CD4-positive, alpha-beta T cell (primary cell): ENCODE measurements around the gene NEGR1. TPM values are rescaled to one million over a fixed set of nuclear protein-coding genes. Genes with fewer than 3 reads are reported as not detected.
"Not testable (repeated sequence)": the region's sequence is repeated elsewhere in the genome, so short reads cannot be mapped to it uniquely, and the experiment has no call there.

Experiments used
- ATAC-seq: fragments of 200-7000 bp; cut with Tn5 transposase; one replicate; pipeline ENCODE4 v1.10.0; 2022; ENCODE audit warnings: mild to moderate bottlenecking; ENCODE audit not compliant: poor library complexity
- CTCF ChIA-PET: fragments of 350-600 bp; sonication (Branson Sonifier 250); formaldehyde crosslinking; loops from one replicate; lab custom pipeline; 2021; ENCODE audit warnings: antibody characterized with exemption, inconsistent platforms; lab: Charles Lee
- POLR2A ChIA-PET: fragments of 350-600 bp; sonication (Branson Sonifier 250); formaldehyde crosslinking; loops from one replicate; lab custom pipeline; 2021; ENCODE audit warnings: antibody characterized with exemption, inconsistent platforms; lab: Charles Lee
- DNase-seq, 14 experiments: peaks; one replicate each; pipeline ENCODE4 v3.0.0-alpha.2; 2013 to 2020; ENCODE audit warnings: mixed read lengths in 2 of 14
- H3K27ac ChIP-seq, 2 donors: one replicate each; pipeline versions ENCODE4 v1.5.1 to v1.7.0; 2013; ENCODE audit warnings: low read length in 2 of 2, low read depth in 1 of 2, mild to moderate bottlenecking in 1 of 2
- H3K27me3 ChIP-seq, 2 experiments: 1 replicate in 1 of 2; 2 replicates in 1 of 2; pipeline versions ENCODE4 v1.6.1 to v1.7.0; 2013; ENCODE audit warnings: low read length in 2 of 2, control low read depth in 1 of 2, mild to moderate bottlenecking in 1 of 2, moderate library complexity in 1 of 2; ENCODE audit not compliant: insufficient read depth in 2 of 2, control insufficient read depth in 1 of 2
- H3K36me3 ChIP-seq: one replicate; pipeline ENCODE4 v1.6.1; 2013; ENCODE audit warnings: low read length, control low read depth; ENCODE audit not compliant: insufficient read depth
- H3K4me1 ChIP-seq: one replicate; pipeline ENCODE4 v1.6.1; 2013; ENCODE audit warnings: low read length, control low read depth; ENCODE audit not compliant: insufficient read depth
- H3K4me3 ChIP-seq: one replicate; pipeline ENCODE4 v1.5.1; 2013; ENCODE audit warnings: mild to moderate bottlenecking, low read length, moderate library complexity
- H3K9me3 ChIP-seq, 2 experiments: 1 replicate in 1 of 2; 2 replicates in 1 of 2; pipeline versions ENCODE4 v1.6.1 to v1.7.0; 2013; ENCODE audit warnings: low read length in 2 of 2, mild to moderate bottlenecking in 2 of 2, control low read depth in 1 of 2, moderate library complexity in 1 of 2; ENCODE audit not compliant: control insufficient read depth in 1 of 2, insufficient read depth in 1 of 2
- H3K27ac Mint-ChIP-seq: one replicate; pipeline ENCODE4 v1.8.0; 2020; ENCODE audit warnings: mixed read lengths
- H3K27me3 Mint-ChIP-seq: one replicate; pipeline ENCODE4 v1.8.0; 2021; ENCODE audit warnings: mixed read lengths
- H3K36me3 Mint-ChIP-seq: one replicate; pipeline ENCODE4 v1.8.0; 2021; ENCODE audit warnings: low read depth, mixed read lengths
- H3K4me1 Mint-ChIP-seq: one replicate; pipeline ENCODE4 v1.8.0; 2021; ENCODE audit warnings: low read depth, mixed read lengths
- H3K4me3 Mint-ChIP-seq: one replicate; pipeline ENCODE4 v1.8.0; 2020; ENCODE audit warnings: mild to moderate bottlenecking, mixed read lengths
- H3K9me3 Mint-ChIP-seq: one replicate; pipeline ENCODE4 v1.8.0; 2020; ENCODE audit warnings: mixed read lengths
- intact Hi-C, 2 experiments: fragments of 100-400 bp; cut with DNase I in 1 of 2; cut with micrococcal nuclease in 1 of 2; formaldehyde crosslinking; loops; one replicate each; pipeline versions ENCODE4 v1.15.1 to v1.9.0; 2023 to 2025; cut with DNase I, micrococcal nuclease
- total RNA-seq, 174 experiments: library from RNA in 2 of 174; stranded (reverse) in 2 of 174; gene quantifications; one replicate each; pipeline ENCODE4 v1.2.3 and lab custom pipeline; 2021 to 2026
- TF ChIP-seq, protein P1 (sequence below): fragments of 200-600 bp; IDR thresholded peaks from one replicate; pipeline ENCODE4 v1.8.0; 2022; ENCODE audit warnings: antibody characterized with exemption, mild to moderate bottlenecking

The NEGR1 gene
- total RNA-seq, 2 experiments from 2014 or later, result 0.03 TPM

GRCh38 chr1:72262735-72263134 is 19.6 kb downstream of the NEGR1 start:
- intact Hi-C loops, result no loop called here
- Histone ChIP-seq H3K27ac (no peak overlapping the region), H3K27me3 (no peaks in the 10 kb centered on the region), H3K4me3 (no peak overlapping the region), H3K4me1 (no peaks in the 10 kb centered on the region), H3K36me3 (no peaks in the 10 kb centered on the region), H3K9me3 (no peaks in the 10 kb centered on the region)
- no peak overlapping the region for H3K4me3 Mint-ChIP-seq
- TF ChIP-seq, protein P1, sequence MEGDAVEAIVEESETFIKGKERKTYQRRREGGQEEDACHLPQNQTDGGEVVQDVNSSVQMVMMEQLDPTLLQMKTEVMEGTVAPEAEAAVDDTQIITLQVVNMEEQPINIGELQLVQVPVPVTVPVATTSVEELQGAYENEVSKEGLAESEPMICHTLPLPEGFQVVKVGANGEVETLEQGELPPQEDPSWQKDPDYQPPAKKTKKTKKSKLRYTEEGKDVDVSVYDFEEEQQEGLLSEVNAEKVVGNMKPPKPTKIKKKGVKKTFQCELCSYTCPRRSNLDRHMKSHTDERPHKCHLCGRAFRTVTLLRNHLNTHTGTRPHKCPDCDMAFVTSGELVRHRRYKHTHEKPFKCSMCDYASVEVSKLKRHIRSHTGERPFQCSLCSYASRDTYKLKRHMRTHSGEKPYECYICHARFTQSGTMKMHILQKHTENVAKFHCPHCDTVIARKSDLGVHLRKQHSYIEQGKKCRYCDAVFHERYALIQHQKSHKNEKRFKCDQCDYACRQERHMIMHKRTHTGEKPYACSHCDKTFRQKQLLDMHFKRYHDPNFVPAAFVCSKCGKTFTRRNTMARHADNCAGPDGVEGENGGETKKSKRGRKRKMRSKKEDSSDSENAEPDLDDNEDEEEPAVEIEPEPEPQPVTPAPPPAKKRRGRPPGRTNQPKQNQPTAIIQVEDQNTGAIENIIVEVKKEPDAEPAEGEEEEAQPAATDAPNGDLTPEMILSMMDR, result no peak
- no peaks in the 10 kb centered on the region for H3K27me3 Mint-ChIP-seq
- ATAC-seq (no peak), DNase-seq (no peak)
- ChIA-PET CTCF (no interaction called here), POLR2A (no interaction called here)
- H3K4me1 Mint-ChIP-seq, result no peaks in the 10 kb centered on the region
- no peaks in the 10 kb centered on the region for H3K36me3 Mint-ChIP-seq
- no peaks in the 10 kb centered on the region for H3K9me3 Mint-ChIP-seq
- no peak overlapping the region for H3K27ac Mint-ChIP-seq

GRCh38 chr1:72253132-72253531 is 29.2 kb downstream of the NEGR1 start:
- H3K27ac Mint-ChIP-seq, result no peak overlapping the region
- H3K9me3 Mint-ChIP-seq, result no peaks in the 10 kb centered on the region
- intact Hi-C loops, result no loop called here
- CTCF ChIA-PET, result no interaction called here
- no peaks in the 10 kb centered on the region for H3K27me3 ChIP-seq
- peaks cover 0 to 10% of the 10 kb centered on the region in 2 experiments for H3K9me3 ChIP-seq
- H3K36me3 ChIP-seq, result no peaks in the 10 kb centered on the region
- H3K4me1 ChIP-seq, result no peaks in the 10 kb centered on the region
- no peak for DNase-seq
- no peaks in the 10 kb centered on the region for H3K27me3 Mint-ChIP-seq
- no peak overlapping the region for H3K4me3 Mint-ChIP-seq
- H3K4me3 ChIP-seq, result no peak overlapping the region
- H3K4me1 Mint-ChIP-seq, result no peaks in the 10 kb centered on the region
- no peaks in the 10 kb centered on the region for H3K36me3 Mint-ChIP-seq
- H3K27ac ChIP-seq, result no peak overlapping the region
- POLR2A ChIA-PET, result no interaction called here
- TF ChIP-seq, protein P1, result no peak
- no peak for ATAC-seq

- Histone ChIP-seq H3K27me3 (no peaks in the 10 kb centered on the region), H3K4me1 (no peaks in the 10 kb centered on the region), H3K9me3 (no peaks in the 10 kb centered on the region), H3K36me3 (no peaks in the 10 kb centered on the region), H3K4me3 (no peak overlapping the region), H3K27ac (no peak overlapping the region)
- Mint-ChIP-seq H3K27ac (no peak overlapping the region), H3K9me3 (no peaks in the 10 kb centered on the region), H3K36me3 (no peaks in the 10 kb centered on the region), H3K27me3 (no peaks in the 10 kb centered on the region), H3K4me1 (no peaks in the 10 kb centered on the region), H3K4me3 (no peak overlapping the region)
- ATAC-seq (no peak), DNase-seq (no peak)
- CTCF ChIA-PET, result no interaction called here
- intact Hi-C loops, result no loop called here
- POLR2A ChIA-PET, result no interaction called here
- TF ChIP-seq, protein P1, result no peak
These were observed 40.9 kb downstream of the NEGR1 start for GRCh38 chr1:72241397-72241796.

- CTCF ChIA-PET, H3K36me3 ChIP-seq, H3K9me3 ChIP-seq, intact Hi-C loops, H3K27me3 ChIP-seq, H3K27me3 Mint-ChIP-seq, H3K4me3 ChIP-seq, H3K9me3 Mint-ChIP-seq, H3K27ac ChIP-seq, DNase-seq, H3K36me3 Mint-ChIP-seq, H3K4me1 Mint-ChIP-seq, H3K4me3 Mint-ChIP-seq, H3K4me1 ChIP-seq, H3K27ac Mint-ChIP-seq, ATAC-seq, POLR2A ChIA-PET: not testable (repeated sequence)
These were observed 46.4 kb downstream of the NEGR1 start for GRCh38 chr1:72235931-72236330.
